A673 (cell line): ENCODE results near the gene HDAC10.

ENCODE experiments used
- CTCF ChIP-seq: fragments of 300-800, 200-600 bp; sonication (generic); conservative IDR thresholded peaks from 2 replicates; pipeline ENCODE4 v1.5.1; 2017; ENCODE audit warnings: low read depth, mild to moderate bottlenecking, antibody characterized with exemption, low read length, moderate library complexity, mixed read lengths
- EZH2 ChIP-seq: fragments of 200-600 bp; sonication (generic); IDR thresholded peaks from 2 replicates; pipeline ENCODE4 v1.6.1; 2017; ENCODE audit warnings: borderline replicate concordance, low read depth, mild to moderate bottlenecking, mixed read lengths, antibody characterized with exemption, low read length; ENCODE audit not compliant: poor library complexity, severe bottlenecking

- TF ChIP-seq CTCF (no peak), EZH2 (no peak)
These were observed 3.3 kb downstream of the HDAC10 start for GRCh38 chr22:50247748-50248147.
